ENCODE data around the gene MOV10L1. TPM values are rescaled to one million over a fixed set of nuclear protein-coding genes. Genes with fewer than 3 reads are reported as not detected.

The MOV10L1 gene
- total RNA-seq, 1 donor from 2014 or later = 1.1 TPM

DNA sequence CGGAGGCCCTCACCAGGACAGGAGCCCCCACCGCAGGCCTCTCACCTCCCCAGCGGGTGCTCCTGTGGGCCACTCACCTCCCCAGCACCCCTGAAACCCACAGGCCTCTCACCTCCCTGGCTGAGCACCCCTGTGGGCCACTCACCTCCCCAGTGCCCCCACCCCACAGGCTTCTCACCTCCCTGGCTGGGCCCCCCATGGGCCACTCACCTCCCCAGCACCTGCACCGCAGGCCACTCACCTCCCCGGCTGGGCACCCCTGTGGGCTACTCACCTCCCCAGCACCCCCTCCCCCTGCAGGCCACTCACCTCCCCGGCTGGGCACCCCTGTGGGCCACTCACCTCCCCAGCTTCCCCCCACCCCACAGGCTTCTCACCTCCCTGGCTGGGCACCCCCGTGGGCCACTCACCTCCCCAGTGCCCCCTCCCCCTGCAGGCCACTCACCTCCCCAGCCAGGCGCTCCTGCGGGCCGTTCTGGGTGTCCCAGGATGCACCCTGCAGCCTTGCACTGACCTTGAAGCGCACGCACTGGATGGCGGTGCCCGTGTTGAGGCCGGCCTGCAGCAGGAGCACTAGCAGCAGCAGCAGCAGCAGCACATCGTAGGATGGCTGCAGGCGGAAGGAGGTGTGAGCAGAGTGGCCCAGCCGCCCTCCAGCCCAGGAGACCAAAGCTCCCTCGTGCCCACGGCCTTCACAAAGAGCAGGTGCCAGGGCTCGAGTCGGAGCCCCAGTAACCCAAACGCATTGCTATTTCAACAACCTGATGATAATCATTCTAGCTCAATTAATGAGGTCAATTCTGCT, 26.0 kb upstream of the MOV10L1 start:
- no peak overlapping the region for H3K4me3 Mint-ChIP-seq (ENCODE audit: unreplicated experiment)
- no peak for DNase-seq (ENCODE audit: low spot score)
- TF ChIP-seq CTCF (IDR thresholded peaks at IDR 0.05) = no peak
- H3K36me3 Mint-ChIP-seq (ENCODE audit: low read depth) = no peaks in the 10 kb centered on the region
- no peaks in the 10 kb centered on the region for H3K9me3 Mint-ChIP-seq (ENCODE audit: low read depth)
- H3K27ac Mint-ChIP-seq (ENCODE audit: unreplicated experiment) = no peak overlapping the region
- H3K4me1 Mint-ChIP-seq (ENCODE audit: low read depth) = peaks cover 12% of the 10 kb centered on the region
- H3K27me3 Mint-ChIP-seq (ENCODE audit: low read depth) = peaks cover 1% of the 10 kb centered on the region

DNA sequence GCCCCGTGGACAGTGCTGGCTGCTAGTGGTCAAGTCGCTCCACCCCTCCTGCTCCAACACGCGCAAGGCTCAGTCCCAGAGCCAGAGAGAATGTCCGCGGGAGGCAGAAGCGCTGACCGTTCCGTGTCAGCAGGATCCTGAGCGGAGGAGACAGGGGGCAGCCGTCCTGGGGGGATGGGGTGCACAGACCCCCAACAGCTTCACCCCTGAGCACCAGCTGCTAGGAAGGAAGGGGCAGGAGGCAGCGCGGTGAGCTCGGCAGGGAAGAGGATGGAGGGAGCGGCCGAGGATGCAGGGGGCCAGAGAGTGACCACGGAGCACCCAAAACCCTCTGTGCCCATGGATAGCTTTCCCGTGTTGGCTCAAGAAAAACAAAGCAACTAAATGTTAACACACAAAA, 25.4 kb upstream of the MOV10L1 start:
- no peak for TF ChIP-seq CTCF (IDR thresholded peaks at IDR 0.05)
- H3K27me3 Mint-ChIP-seq (ENCODE audit: low read depth) = peaks cover 1% of the 10 kb centered on the region
- H3K27ac Mint-ChIP-seq (ENCODE audit: unreplicated experiment) = no peak overlapping the region
- H3K4me3 Mint-ChIP-seq (ENCODE audit: unreplicated experiment) = no peak overlapping the region
- no peak for DNase-seq (ENCODE audit: low spot score)
- peaks cover 6% of the 10 kb centered on the region for H3K4me1 Mint-ChIP-seq (ENCODE audit: low read depth)
- no peaks in the 10 kb centered on the region for H3K36me3 Mint-ChIP-seq (ENCODE audit: low read depth)
- H3K9me3 Mint-ChIP-seq (ENCODE audit: low read depth) = no peaks in the 10 kb centered on the region

DNA sequence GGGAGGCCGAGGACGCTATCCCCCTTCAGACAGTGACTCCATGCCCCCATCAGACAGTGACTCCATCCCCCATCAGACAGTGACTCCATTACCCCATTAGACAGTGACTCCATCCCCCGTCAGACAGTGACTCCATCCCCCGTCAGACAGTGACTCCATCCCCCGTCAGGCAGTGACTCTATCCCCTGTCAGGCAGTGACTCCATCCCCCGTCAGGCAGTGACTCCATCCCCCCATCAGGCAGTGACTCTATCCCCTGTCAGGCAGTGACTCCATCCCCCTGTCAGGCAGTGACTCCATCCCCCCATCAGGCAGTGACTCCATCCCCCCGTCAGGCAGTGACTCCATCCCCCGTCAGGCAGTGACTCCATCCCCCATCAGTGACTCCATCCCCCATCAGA, 22.6 kb upstream of the MOV10L1 start:
- H3K9me3 Mint-ChIP-seq (ENCODE audit: low read depth) = no peaks in the 10 kb centered on the region
- no peak overlapping the region for H3K27ac Mint-ChIP-seq (ENCODE audit: unreplicated experiment)
- peaks cover 1% of the 10 kb centered on the region for H3K27me3 Mint-ChIP-seq (ENCODE audit: low read depth)
- H3K36me3 Mint-ChIP-seq (ENCODE audit: low read depth) = no peaks in the 10 kb centered on the region
- no peak for DNase-seq (ENCODE audit: low spot score)
- H3K4me3 Mint-ChIP-seq (ENCODE audit: unreplicated experiment) = no peak overlapping the region
- TF ChIP-seq CTCF (IDR thresholded peaks at IDR 0.05) = no peak
- no peaks in the 10 kb centered on the region for H3K4me1 Mint-ChIP-seq (ENCODE audit: low read depth)

- Mint-ChIP-seq H3K9me3 (ENCODE audit: low read depth) (no peaks in the 10 kb centered on the region), H3K4me1 (ENCODE audit: low read depth) (no peaks in the 10 kb centered on the region), H3K36me3 (ENCODE audit: low read depth) (no peaks in the 10 kb centered on the region), H3K27me3 (ENCODE audit: low read depth) (peaks cover 1% of the 10 kb centered on the region), H3K4me3 (ENCODE audit: unreplicated experiment) (no peak overlapping the region), H3K27ac (ENCODE audit: unreplicated experiment) (no peak overlapping the region)
- TF ChIP-seq CTCF (IDR thresholded peaks at IDR 0.05) = no peak
- no peak for DNase-seq (ENCODE audit: low spot score)
These were observed 21.7 kb upstream of the MOV10L1 start for GRCh38 chr22:50068096-50068495.

GRCh38 chr22:50070366-50070765, 19.4 kb upstream of the MOV10L1 start:
- TF ChIP-seq CTCF (IDR thresholded peaks at IDR 0.05) = no peak
- H3K4me1 Mint-ChIP-seq (ENCODE audit: low read depth) = no peaks in the 10 kb centered on the region
- H3K27me3 Mint-ChIP-seq (ENCODE audit: low read depth) = peaks cover 1% of the 10 kb centered on the region
- no peak overlapping the region for H3K27ac Mint-ChIP-seq (ENCODE audit: unreplicated experiment)
- no peaks in the 10 kb centered on the region for H3K9me3 Mint-ChIP-seq (ENCODE audit: low read depth)
- H3K4me3 Mint-ChIP-seq (ENCODE audit: unreplicated experiment) = no peak overlapping the region
- H3K36me3 Mint-ChIP-seq (ENCODE audit: low read depth) = no peaks in the 10 kb centered on the region
- DNase-seq (ENCODE audit: low spot score) = no peak
